Measurements from ENCODE around the gene YY1AP1.
"Not testable (repeated sequence)": the region's sequence is repeated elsewhere in the genome, so short reads cannot be mapped to it uniquely, and the experiment has no call there.

YY1AP1 gene

DNA sequence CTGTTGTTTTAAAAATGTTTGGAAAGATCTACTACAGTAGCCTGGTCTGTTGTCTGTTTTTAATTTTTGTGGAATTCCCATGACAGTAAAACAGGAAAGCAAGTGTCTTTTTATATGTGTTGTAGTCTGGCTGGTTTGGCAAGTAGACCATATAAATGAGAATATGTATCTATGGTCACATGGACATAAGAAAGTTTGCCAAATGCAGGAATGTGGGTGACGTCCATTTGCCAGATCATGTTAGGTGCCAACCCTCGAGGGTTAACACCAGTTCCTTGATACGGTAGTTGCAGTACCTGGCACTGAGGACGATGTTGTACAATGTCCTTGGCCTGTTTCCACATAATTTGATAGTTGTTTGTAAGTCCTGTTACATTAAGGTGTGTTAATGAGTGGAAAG lies 6.5 kb upstream of the YY1AP1 start:
- no peak for DNase-seq

DNA sequence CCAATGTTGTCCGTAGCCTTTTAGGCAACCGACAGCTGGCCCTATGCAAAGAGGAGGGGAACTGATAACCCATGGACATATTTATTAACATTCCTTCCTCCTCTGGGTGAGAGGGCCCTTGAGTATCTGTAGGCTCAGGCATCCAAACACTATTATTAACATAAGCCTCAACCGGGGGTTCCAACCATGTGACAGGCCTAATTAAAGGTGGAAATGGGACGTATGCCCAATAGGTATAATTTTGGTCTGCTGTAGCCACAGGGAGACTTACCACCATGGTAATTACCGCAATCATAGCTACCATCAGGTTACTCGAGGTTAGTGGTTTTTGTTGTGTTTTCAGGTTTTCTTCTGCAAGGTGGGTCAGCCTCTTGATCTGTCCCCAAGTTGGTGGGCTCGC lies 5.6 kb upstream of the YY1AP1 start:
- no peak for DNase-seq

DNA sequence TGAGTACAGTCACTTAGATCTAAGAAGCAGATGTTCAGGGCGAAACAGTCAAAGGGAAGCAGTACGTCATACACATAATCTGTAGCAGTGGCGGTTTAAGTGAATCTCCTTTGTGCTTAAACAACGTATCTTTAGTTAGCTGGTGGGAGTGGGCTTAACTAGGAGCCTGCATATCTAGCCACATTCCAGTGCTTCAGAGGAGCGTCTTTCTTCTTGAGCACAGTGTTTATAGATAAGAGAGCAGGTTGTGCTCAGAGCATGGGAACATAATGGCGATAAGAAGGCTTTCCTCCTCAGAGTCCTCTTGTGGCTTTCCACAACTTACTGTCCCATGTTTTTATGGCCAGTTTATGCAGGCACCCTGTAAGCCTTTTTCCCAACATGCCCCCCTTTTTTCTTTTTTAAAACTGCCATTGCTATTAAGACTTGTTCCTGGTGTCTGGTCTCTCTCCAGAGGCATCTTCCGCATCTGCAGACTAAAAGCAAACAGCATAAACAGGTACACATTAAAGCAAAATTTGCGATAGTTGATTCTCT lies 3.5 kb upstream of the YY1AP1 start:
- no peak for DNase-seq

DNA sequence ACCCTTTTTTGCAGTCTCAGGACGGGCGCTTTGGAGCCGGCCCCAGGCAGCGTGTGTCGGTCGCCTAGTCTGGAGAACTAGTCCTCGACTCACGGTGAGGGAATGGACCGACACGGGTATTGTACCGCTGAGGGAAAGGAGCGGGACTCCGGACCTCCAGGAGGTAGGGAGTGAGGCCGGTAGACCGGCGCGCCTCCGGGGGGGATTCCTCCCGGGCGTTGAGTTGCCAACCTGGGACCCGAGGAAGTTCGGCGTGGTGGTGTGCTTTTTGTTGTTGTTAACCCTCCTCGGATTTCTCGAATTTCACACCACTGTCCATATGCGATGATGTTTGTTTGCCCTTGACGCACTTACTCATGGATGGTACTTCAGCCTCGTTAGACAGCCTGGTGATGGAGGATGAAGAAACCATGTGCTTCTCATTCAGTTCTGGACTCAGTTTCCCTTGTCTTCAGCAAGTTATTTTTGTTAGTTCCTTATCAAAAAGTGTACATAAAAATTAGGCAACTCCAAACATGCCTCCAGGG lies 570 bp upstream of the YY1AP1 start, which contains the start of gene DAP3:
Gene DAP3, plus strand, starts transcription at position 11 of the 527 bp plus-strand sequence. CDS start 20,689 bp downstream, outside the sequence.
- not testable (repeated sequence) for DNase-seq

DNA sequence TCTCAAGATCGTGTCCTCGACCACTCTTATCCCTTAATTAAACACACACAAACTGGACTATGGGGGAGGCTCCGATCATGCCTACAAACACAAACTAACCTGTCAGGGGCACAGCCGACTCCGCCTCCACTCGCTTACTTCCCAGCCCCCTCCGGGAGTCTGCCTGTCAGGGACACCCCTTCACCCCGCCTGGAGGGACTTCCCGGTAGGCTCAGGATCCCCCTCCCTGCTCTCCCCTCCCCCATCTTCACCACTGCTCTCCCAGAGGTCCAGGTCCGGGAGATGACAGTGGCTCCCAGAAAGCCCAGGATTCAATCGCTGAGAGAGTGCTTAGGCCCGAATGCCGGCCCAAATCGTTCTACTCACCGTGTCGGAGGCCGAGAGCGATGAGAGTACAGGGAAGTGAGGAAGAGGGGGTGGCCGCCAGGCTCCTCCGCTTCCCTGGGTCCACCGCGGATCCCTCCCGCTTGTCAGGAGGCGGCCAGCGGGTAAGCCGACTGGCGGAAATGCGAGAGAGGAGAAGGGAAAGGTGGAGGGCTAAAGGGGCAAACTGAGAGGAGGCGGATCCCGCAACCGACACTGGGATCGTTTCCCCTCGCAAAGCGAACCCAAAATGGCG lies 760 bp downstream of the YY1AP1 start:
- not testable (repeated sequence) for DNase-seq

DNA sequence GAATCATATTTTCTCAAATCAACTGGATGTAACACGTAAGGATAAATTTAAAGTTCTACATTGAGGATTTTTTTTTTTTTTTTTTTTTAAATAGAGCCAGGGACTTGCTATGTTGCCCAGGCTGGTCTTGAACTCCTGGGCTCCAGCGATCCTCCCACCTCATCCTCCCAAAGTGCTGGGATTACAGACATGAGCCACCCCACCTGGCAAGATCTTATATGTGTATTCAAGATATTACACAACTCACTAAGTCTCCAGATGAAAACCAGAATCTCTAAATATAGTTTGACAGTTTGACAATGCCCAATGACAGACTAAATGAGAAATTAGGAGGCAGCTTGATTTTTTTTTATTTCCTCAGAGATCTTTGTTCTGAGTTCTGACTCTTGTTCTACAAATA lies 6.8 kb downstream of the YY1AP1 start:
- DNase-seq: no peak

DNA sequence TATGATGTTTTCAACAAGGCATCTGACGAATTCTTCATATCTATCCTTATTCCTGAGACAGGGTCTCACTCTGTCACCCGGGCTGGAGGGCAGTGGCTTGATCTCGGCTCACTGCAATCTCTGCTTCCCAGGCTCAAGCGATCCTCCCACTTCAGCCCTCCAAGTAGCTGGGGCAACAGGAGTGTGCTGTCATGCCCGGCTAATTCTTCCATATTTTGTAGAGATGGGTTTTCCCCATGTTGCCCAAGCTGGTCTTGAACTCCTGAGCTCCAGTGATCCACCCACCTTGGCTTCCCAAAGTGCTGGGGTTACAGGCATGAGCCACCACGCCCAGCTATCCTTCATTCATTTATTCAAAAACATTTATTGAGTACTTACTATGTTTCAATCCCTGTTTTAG lies 8.0 kb downstream of the YY1AP1 start:
- DNase-seq: no peak

DNA sequence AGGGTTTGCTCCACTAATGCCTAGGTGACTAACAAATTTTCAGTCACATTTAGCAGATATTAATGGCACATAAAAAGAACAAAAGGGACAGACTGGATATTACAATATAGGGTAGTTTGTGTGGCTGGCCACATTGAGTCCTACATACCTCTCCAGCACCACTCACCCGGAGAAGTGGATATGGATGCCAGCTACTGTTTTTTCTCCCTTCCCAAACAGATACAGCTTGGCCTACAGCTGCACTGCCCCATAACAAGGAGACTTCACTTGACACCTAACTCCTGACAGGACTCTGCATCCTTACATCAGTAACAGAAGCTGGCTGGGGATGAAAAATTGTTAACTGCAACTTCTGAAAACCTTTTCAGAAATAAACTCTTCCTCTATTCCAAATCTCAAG lies 9.6 kb downstream of the YY1AP1 start:
- DNase-seq: not testable (repeated sequence)

DNA sequence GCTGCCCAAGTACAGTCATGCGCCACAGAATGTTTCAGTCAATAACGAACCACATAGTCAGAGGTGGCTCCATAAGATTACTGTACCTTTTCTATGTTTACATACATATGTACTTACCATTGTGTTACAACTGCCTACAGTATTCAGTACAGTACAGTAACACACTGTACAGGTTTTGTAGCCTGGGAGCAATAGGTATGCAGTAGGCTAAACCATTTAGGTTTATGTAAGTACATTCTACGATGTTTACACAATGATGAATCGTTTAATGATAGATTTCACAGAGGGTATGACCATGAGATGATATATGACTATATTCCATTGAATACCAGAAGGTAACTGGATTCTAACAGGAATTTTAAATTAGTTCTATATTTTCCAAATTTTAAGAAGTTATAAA lies 10.5 kb downstream of the YY1AP1 start:
- DNase-seq: no peak

DNA sequence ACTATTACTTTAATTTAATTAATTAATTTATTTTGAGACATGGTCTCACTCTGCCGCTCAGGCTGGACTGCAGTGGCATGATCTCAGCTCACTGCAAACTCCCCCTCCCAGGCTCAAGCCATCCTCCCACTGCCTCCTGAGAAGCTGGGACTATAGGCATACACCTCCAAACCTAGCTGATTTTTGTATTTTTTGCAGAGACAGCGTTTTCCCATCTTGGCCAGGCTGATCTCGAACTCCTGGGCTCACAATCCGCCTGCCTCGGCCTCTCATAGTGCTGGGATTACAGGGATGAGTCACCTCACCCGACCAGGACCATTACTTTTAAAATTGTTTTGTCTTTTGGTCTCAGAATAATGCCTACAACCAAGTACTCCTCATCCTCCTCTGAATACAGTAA lies 15.6 kb downstream of the YY1AP1 start:
- DNase-seq: no peak

DNA sequence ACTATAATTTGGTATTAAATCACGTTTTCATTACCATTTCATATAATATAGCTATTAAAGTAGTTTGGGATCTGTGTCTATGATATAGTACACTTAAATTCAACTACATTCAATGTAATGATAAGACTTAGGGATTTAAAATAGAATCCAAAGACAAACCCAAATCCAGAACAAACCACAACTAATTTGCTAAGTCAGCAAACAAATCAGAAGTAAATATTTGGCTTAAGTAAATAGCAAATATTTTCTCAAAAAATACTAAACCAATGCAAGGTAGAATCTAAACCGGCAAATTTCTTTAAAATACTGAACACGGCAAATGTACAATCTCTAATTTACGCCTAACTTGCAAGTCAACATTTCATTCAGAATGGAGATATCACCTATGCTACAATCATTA lies 16.8 kb downstream of the YY1AP1 start:
- DNase-seq: no peak

DNA sequence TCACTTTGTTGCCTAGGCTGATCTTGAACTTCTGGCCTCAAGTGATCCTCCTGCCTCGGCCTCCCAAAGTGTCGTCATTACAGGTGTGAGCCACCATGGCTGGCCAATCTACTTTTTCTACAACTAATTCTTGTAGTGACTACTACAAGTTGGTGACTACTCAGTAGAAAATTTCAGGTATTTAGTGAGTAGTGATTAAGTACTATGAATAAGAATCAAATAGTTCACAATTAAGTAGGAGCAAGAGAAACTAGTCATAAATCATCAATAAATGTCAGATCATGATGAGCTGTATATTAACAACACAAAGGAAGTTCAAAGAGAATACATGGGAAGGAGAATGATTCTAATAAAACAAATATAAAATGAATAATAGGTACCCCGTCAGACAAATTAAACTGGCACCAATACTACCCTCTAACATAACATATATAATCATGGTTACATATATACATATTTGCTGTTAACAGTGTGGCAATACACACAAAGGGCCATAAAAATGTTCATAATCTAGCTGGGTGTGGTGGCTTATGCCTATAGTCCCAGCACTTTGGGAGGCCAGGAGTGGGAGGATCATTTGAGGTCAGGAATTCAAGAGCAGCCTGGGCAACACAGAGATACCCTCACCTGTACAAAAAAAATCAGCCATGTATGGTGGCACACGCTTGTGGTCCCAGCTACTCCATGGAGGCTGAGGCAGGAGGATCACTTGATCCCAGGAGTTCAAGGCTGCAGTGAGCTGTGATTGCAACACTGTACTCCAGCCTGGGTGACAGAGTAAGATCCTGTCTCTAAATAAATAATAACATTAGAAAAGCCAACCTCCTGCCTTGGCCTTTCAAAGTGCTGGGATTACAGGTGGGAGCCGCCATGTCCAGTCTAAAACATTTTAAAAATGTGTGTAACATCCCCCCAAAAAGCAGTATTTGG lies 19.1 kb downstream of the YY1AP1 start:
- no peak for DNase-seq

DNA sequence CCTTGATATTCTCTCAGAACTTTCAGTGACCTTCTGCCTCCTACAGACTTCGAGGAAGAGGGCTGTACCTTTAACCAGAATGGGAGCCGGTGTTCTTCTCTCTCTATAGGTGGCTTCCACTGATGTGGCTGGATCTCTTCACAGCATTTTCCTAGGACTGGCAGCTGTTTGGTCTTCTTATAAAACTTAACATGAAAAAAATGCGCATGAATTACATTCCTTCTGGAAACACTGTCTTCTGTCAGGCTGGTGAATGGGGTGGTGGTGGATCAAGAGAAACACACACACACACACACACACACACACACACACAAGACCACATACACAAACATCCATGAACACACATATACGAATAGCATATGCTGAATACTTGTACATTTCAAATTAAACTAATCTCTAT lies 27.3 kb downstream of the YY1AP1 start:
- DNase-seq: not testable (repeated sequence)

DNA sequence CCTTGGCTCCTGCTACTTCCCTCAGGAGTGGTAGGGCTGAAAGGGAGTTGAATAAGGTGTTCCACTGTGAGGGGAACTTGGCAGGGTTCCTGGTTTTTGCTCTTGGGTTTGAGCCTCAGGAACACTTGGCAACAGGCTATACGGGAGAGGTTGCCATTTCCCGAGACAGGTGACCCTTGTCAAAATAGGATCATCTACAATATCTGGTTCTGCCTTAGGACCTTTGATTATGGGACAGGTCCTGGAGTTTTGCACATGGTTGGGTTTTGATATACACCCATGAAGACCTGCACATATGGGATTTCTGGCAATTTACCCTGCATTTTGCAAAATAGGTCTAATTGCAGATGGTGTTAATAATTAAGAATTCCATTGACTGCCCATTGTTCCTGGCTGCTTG lies 31.1 kb downstream of the YY1AP1 start:
- DNase-seq: no peak

DNA sequence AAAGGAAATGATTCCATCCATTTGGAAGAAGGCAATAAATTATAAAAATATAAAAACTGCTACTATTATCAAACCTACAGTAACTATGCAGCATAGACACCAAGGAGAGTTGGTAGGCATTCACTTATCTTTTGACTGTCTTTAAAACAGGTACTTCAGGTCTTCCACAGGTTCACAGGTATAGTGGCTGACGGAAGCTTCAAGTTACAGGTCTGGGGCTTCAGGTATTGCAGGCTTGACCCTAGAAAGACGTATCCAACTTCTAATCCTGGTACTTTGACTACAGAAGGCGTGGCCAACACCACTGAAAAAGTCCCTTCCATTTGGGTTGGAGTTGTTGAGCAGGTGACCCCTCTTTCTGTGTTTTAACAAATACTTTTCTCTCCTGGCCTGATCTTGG lies 35.6 kb downstream of the YY1AP1 start:
- DNase-seq: no peak

DNA sequence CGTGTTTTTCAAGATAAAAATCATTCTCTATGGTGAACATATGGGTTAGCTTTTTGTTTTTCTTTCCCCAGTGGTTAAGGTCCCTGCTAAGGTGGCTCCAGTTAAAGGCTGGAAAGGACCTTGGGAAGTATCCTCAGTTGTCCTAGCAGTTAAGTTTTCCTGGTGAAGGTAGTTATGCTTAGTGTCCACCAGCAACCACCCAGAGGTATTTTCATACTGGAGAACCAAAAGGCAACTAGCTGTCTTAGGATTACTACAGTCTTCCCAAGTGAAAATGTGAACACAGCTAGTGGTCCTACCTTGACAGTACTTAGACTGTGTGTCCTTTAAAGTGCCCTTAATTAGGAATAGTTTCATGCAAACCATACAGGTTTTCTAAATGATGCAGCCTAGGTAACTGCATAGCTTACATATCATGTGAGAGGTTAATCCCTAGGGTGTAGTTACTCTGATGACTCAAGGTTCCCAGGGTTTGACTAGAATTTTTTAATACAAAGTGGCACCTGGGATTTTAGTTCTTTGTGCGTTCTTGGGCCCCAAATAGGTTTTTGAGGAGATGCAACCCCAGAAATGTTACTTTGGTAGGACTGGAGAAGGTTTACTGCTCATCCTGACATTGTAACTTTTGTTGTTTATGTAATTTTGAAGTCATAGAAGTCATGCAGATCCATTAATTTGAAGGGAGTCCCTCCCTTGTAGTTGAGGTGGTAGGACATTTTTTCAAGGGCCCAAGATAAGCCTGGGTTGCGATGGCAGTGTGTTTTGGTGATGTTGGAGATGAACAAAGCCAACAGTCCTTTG lies 36.5 kb downstream of the YY1AP1 start:
- no peak for DNase-seq

DNA sequence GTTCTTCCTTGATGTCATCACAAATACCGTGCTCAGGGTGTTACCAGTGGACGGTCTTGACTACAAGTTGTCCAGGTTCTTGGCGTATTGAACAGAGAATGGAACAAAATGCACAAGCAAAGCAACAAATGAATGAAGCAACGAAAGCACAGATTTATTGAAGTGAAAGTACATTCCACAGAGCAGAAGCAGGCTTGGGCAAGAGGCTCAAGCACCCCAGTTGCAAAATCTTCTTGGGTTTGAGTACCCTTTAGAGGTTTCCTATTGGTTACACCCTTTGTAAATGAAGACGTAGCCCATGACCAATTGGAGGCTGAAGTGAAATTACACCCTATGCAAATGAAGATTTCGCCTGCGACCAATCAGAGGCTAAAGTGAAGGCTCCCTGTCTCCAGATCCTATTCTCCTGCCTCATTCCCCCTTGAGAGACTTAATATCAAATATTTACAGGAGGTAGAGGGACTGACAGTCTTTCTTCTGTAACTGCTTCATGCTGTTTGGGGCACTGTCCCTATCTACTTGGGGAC lies 38.3 kb downstream of the YY1AP1 start:
- DNase-seq: no peak

DNA sequence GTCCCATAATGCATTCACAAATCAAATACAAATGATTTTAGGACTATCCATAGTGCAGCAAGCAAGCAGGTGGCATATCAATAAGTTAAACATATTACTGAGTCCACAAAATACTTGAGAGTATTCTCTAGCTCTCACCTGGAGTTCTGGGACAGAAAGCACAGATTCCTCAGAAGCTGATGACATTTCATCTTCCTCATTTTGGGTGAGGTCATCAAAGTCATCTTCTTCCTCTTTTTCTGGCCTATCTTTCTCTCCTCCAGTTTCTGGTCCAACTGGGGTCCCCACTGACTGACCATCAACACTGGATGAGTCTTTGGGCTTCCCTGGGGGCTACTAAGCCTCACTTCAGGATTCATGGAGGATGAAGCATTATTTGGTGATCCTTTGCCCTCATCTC lies 38.9 kb downstream of the YY1AP1 start:
- DNase-seq: no peak

DNA sequence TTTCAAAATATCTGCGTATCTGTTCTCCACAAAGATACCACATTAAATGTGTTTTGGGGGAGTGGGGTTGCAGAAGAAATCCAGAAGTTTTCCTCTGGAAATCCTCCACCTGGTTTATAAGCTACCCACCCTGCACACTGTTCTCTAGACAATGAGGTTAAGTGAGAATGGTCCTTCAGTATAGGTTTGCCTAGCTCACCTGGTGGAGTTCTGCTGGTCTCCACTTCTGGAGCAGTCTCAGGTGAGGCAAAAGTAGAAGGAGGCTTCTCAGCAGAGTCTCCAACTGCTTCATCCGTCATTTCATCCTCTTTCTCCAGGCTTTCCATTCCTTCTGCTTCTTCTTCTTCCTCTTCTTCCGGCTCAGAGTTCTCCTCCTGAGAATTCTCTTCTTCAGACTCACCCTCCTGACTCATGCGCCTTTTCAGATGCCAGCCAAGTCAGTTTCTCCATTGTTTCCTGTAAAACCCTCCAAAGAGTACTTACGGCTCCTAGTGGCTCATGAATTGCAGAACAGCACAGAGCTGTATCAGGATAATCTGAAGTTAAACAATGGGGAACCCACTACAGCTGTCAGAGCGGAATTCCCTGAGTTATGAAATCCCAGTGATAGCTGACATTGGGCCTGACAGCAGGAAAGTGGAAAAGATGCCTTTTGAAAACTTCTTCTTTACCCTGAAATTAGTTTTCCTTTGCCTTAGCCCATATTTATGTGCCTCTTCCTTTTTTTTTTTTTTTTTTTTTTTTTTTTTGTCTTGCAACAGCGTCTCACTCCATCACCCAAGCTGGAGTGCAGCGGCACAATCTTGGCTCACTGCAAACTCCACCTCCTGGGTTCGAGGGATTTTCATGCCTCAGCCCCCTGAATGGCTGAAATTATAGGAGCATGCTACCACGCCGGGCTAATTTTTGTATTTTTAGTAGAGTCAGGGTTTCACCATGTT lies 40.1 kb downstream of the YY1AP1 start:
- peak; percentile 83 for DNase-seq

DNA sequence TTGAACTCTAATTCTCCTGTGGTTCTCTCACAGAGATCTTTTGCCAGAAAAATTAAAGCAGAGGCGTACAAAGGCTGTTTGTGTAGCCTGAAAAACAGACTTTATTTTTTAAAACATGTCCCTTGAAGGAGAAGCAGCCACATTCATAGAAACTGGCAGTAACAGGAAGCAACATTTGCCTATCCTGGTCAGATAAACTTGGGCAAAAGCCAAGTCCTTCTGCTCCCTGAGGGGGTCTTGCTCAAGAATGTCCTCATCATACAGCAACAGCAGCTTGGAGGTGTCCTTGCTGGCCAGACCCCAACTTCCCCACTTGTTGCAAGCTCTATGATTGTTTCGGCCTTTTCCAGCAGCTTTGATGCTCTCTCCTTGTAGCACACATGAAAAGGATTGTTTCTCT lies 42.3 kb downstream of the YY1AP1 start:
- no peak for DNase-seq

DNA sequence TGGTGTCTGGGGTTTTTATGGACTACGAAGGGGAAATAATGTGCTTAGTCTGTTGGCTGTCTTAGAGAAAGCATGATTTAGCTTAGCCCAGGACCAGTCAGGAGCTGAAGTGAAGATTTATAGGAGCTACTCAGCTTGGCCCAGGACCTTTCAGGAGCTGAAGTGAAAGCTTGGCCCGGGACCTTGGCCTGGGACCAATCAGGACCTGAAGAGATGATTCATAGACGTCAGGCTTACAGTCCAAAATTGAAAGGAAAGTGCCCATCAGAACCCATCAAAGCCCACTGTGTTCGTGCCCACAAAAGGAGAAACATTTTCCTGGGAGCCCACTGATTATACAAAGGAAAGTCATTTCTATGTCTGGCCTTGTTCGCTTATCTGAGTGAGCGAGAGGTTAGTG lies 42.9 kb downstream of the YY1AP1 start:
- DNase-seq: no peak
